Upper lobe of left lung (tissue), 6 donors: ENCODE measurements around the gene ZNF605. TPM values are rescaled to one million over a fixed set of nuclear protein-coding genes. Genes with fewer than 3 reads are reported as not detected.

ENCODE experiments used
- ATAC-seq, 2 donors: fragments of 200-7000 bp; cut with Tn5 transposase; one replicate each; pipeline ENCODE4 v1.9.1; 2022; ENCODE audit warnings: mild to moderate bottlenecking in 2 of 2, moderate library complexity in 2 of 2; ENCODE audit not compliant: low FRiP score in 2 of 2
- DNase-seq, 2 donors: peaks; one replicate each; pipeline ENCODE4 v3.0.0-alpha.2; 2019 to 2020
- H3K27ac ChIP-seq, 4 donors: fragments of 200-600 bp; sonication (generic); one replicate each; pipeline ENCODE4 v1.5.1; 2016 to 2019
- H3K27me3 ChIP-seq, 4 donors: fragments of 200-600 bp; sonication (generic); one replicate each; pipeline ENCODE4 v1.5.1; 2017 to 2019
- H3K36me3 ChIP-seq, 4 donors: fragments of 200-600 bp; sonication (generic); one replicate each; pipeline ENCODE4 v1.5.1; 2016 to 2019
- H3K4me1 ChIP-seq, 4 donors: fragments of 200-600 bp; sonication (generic); one replicate each; pipeline ENCODE4 v1.5.1; 2018 to 2019
- H3K4me3 ChIP-seq, 4 donors: fragments of 200-600 bp; sonication (generic); one replicate each; pipeline ENCODE4 v1.5.1; 2017 to 2019; ENCODE audit warnings: mild to moderate bottlenecking in 2 of 4, moderate library complexity in 1 of 4
- H3K9me3 ChIP-seq, 4 donors: fragments of 200-600 bp; sonication (generic); one replicate each; pipeline ENCODE4 v1.5.1; 2018 to 2019
- EP300 ChIP-seq, 4 donors: sonication (generic); formaldehyde crosslinking; IDR thresholded peaks; one replicate each; pipeline ENCODE4 v1.5.1; 2017; ENCODE audit warnings: antibody characterized with exemption in 4 of 4, control low read depth in 2 of 4
- POLR2A ChIP-seq, 4 donors: fragments of 450-650 bp; IDR thresholded peaks; one replicate each; pipeline ENCODE4 v1.5.1; 2016 to 2017; ENCODE audit warnings: antibody characterized with exemption in 4 of 4, mild to moderate bottlenecking in 2 of 4
- POLR2AphosphoS5 ChIP-seq, 2 donors: sonication (generic); formaldehyde crosslinking; IDR thresholded peaks; one replicate each; pipeline ENCODE4 v1.5.1; 2017; ENCODE audit warnings: antibody characterized with exemption in 2 of 2
- WGBS, 2 donors: methylation state at CpG; one replicate each; pipeline ENCODE4 v1.1.5; 2017 to 2018; 5-methylcytosine and 5-hydroxymethylcytosine counted together
- total RNA-seq, 6 donors: library from RNA; depleted of rRNA in 4 of 6; stranded (reverse); fragments of >200 nt in 4 of 6; gene quantifications; one replicate each; pipeline versions ENCODE4 v1.1.0 to v1.2.1, GENCODE V29; 2016 to 2021
- TF ChIP-seq, protein P1 (sequence below), 6 experiments: fragments of 450-650 bp in 4 of 6; fragments of 200-600 bp in 2 of 6; sonication (generic) in 2 of 6; IDR thresholded peaks; one replicate each; pipeline ENCODE4 v1.5.1; 2016 to 2019; ENCODE audit warnings: antibody characterized with exemption in 6 of 6
- donor health status: DM: no; HTN: no; CAD: no; lungs with moderate emphysema.
- donor health status: DM: no; HTN: yes; CAD: no; lungs with severe emphysema.

The ZNF605 gene
- total RNA-seq, 6 donors from 2014 or later, result 6.5 to 24.1 (median 9.4) TPM

DNA sequence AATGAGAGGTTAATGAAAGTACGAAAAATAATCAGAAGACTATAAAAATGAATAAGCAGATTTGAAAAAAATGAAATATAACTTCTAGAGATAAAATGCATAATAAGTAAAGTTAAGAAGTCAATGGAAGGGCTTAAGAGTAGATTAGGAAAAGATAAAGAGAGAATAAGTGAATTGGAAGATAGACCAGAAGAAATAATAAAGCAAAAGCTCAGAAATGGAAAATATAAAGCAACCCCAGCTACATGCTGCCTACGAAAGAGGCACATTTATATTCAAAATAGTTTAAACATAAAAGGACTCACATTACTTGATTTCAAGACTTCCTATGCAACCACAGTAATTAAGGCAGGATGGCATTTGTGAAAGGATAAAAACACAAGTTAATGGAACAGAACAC is 19.9 kb downstream of the ZNF605 start:
- 91 to 94% methylated on average over 2 of the region's 2 CpGs for WGBS, 2 donors
- Histone ChIP-seq H3K27me3 (no peaks in the 10 kb centered on the region), H3K4me3 (no peak overlapping the region), H3K27ac (no peak overlapping the region), H3K4me1 (no peaks in the 10 kb centered on the region), H3K9me3 (peaks cover 36 to 87% (median 79%) of the 10 kb centered on the region in 4 donors), H3K36me3 (peaks cover 0 to 33% (median 19%) of the 10 kb centered on the region in 4 donors)
- no peak for TF ChIP-seq POLR2A (IDR thresholded peaks at IDR 0.05)
- no peak for TF ChIP-seq EP300 (IDR thresholded peaks at IDR 0.05)
- DNase-seq (no peak), ATAC-seq (no peak)

DNA sequence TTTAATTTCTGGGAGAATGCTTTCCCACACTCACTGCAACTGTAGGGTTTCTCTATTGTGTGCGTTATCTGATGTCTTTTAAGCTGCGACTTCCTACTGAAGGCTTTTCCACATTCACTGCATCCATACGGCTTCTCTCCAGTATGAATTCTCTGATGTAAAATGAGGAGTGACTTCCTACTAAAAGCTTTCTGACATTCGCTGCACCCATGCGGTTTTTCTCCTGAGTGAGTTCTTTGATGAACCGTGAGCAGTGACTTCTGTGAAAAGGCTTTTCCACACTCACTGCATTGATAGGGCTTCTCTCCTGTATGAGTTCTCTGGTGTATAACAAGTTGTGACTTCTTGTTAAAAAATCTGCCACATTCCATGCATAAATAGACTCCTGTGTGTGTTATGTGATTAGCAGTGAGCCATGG is 29.7 kb downstream of the ZNF605 start:
- DNase-seq, result no peak
- no peak for ATAC-seq
- H3K9me3 ChIP-seq, result peaks cover 96 to 100% (median 99%) of the 10 kb centered on the region in 4 donors
- TF ChIP-seq POLR2A (IDR thresholded peaks at IDR 0.05), result no peak
- TF ChIP-seq EP300 (IDR thresholded peaks at IDR 0.05), result no peak
- TF ChIP-seq, protein P1, sequence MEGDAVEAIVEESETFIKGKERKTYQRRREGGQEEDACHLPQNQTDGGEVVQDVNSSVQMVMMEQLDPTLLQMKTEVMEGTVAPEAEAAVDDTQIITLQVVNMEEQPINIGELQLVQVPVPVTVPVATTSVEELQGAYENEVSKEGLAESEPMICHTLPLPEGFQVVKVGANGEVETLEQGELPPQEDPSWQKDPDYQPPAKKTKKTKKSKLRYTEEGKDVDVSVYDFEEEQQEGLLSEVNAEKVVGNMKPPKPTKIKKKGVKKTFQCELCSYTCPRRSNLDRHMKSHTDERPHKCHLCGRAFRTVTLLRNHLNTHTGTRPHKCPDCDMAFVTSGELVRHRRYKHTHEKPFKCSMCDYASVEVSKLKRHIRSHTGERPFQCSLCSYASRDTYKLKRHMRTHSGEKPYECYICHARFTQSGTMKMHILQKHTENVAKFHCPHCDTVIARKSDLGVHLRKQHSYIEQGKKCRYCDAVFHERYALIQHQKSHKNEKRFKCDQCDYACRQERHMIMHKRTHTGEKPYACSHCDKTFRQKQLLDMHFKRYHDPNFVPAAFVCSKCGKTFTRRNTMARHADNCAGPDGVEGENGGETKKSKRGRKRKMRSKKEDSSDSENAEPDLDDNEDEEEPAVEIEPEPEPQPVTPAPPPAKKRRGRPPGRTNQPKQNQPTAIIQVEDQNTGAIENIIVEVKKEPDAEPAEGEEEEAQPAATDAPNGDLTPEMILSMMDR (IDR thresholded peaks at IDR 0.05), result no peak
- TF ChIP-seq POLR2AphosphoS5 (IDR thresholded peaks at IDR 0.05), result no peak
- no peaks in the 10 kb centered on the region for H3K27me3 ChIP-seq
- no peak overlapping the region for H3K4me3 ChIP-seq
- no peak overlapping the region for H3K27ac ChIP-seq
- 96 to 98% methylated on average over 6 of the region's 6 CpGs for WGBS, 2 donors
- no peaks in the 10 kb centered on the region for H3K4me1 ChIP-seq
- H3K36me3 ChIP-seq, result peaks cover 0 to 54% (median 24%) of the 10 kb centered on the region in 4 donors

DNA sequence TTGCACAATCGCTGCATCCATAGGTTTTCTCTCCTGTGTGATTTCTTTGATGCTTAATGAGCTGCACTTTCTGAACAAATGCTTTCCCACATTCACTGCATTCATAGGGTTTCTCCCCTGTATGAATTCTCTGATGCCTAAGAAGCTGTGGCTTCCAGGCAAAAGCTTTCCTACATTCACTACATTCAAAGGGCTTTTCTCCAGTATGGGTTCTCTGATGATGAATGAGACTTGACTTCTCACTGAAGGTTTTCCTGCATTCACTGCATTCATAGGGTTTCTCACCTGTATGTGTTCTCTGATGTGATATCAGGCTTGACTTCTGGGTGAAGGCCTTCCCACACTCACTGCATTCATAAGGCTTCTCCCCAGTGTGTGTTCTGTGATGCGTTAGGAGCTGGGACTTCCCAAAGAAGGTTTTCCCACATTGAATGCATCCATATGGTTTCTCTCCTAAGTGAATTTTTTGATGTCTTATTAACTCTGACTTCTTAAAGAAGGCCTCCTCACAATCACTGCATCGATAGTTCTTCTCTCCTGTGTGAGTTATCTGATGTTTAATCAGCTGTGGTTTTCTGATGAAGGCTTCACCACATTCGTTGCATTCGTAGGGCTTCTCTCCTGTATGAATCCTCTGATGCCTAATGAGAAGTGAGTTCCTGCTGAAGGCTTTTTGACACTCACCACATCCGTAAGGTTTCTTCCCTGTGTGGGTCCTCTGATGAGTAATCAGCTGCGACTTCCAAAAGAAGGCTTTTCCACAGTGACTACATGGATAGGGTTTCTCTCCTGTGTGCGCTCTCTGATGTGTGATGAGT is 30.3 kb downstream of the ZNF605 start:
- DNase-seq (no peak), ATAC-seq (no peak)
- Histone ChIP-seq H3K27ac (no peak overlapping the region), H3K4me3 (no peak overlapping the region), H3K9me3 (peaks cover 96 to 100% (median 99%) of the 10 kb centered on the region in 4 donors), H3K4me1 (no peaks in the 10 kb centered on the region), H3K36me3 (peaks cover 0 to 48% (median 21%) of the 10 kb centered on the region in 4 donors), H3K27me3 (no peaks in the 10 kb centered on the region)
- TF ChIP-seq EP300 (IDR thresholded peaks at IDR 0.05) (no peak), POLR2A (IDR thresholded peaks at IDR 0.05) (no peak), POLR2AphosphoS5 (IDR thresholded peaks at IDR 0.05) (no peak)
- TF ChIP-seq, protein P1 (IDR thresholded peaks at IDR 0.05), result no peak
- WGBS, 2 donors, result 97 to 99% methylated on average over 8 of the region's 8 CpGs

DNA sequence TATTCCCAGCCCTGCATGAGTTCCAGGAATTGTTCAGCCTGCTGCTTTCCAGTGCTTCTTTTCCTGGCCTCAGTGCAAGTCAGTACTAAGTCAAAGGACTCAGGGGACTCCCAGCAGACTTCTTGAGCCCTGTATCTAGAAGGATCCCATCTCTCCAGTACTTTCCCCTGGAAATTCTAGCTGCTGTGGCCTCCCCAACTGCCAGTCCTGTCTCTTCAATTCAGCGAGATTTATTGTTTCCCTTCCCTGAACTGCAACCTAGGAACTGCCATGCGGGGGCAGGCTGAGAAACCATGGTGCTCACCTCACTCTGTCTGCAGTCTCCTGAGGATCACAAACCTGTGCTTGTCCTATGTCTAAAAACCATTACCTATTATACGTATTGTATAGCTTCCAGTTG is 31.8 kb downstream of the ZNF605 start:
- Histone ChIP-seq H3K36me3 (peaks cover 0 to 36% (median 10%) of the 10 kb centered on the region in 4 donors), H3K9me3 (peaks cover 91 to 100% (median 99%) of the 10 kb centered on the region in 4 donors), H3K4me1 (no peaks in the 10 kb centered on the region), H3K4me3 (no peak overlapping the region), H3K27ac (no peak overlapping the region), H3K27me3 (no peaks in the 10 kb centered on the region)
- 97 to 98% methylated on average over 3 of the region's 3 CpGs for WGBS, 2 donors
- DNase-seq (no peak), ATAC-seq (no peak)
- TF ChIP-seq EP300 (IDR thresholded peaks at IDR 0.05), result no peak
- TF ChIP-seq POLR2A (IDR thresholded peaks at IDR 0.05), result no peak
- TF ChIP-seq, protein P1 (IDR thresholded peaks at IDR 0.05), result no peak
- TF ChIP-seq POLR2AphosphoS5 (IDR thresholded peaks at IDR 0.05), result no peak

DNA sequence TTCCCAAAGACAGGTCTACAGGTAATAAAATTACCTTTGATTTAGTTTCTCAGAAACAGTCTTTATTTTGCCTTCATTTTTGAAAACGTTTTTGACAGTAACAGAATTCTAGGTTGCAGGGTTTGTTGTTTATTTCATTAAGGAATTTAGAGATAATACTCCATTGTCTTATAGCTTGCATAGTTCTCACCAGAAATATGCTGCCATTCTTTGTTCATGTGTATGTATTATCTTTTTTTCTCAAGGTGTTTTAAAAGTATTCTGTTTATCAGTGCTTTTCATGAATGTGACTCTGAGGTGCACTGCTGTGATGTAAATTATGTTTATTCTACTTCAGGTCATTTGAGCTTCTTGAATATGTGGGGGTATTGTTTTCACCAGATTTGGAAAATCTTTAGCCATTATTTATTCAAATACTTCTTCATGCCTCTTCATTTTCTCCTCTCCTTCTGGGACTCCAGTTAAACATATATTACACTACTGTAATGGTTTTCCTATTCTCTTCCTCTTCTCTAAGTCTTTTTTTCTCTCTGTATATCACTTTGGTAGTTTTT is 32.7 kb downstream of the ZNF605 start:
- no peaks in the 10 kb centered on the region for H3K4me1 ChIP-seq
- no peak overlapping the region for H3K27ac ChIP-seq
- DNase-seq (no peak), ATAC-seq (no peak)
- H3K27me3 ChIP-seq, result no peaks in the 10 kb centered on the region
- peaks cover 89 to 100% (median 98%) of the 10 kb centered on the region in 4 donors for H3K9me3 ChIP-seq
- TF ChIP-seq, protein P1 (IDR thresholded peaks at IDR 0.05), result no peak
- no peak for TF ChIP-seq EP300 (IDR thresholded peaks at IDR 0.05)
- TF ChIP-seq POLR2AphosphoS5 (IDR thresholded peaks at IDR 0.05), result no peak
- no peak for TF ChIP-seq POLR2A (IDR thresholded peaks at IDR 0.05)
- 50 to 53% methylated on average over 1 of the region's 1 CpG for WGBS, 2 donors
- no peak overlapping the region for H3K4me3 ChIP-seq
- peaks cover 0 to 26% (median 5%) of the 10 kb centered on the region in 4 donors for H3K36me3 ChIP-seq
